HG03045 (cell line): Measurements from ENCODE around the gene KLHL35.

Experiments used
- ATAC-seq: cut with Tn5 transposase; IDR thresholded peaks from one replicate; pipeline ENCODE4 v1.9.1; 2021; ENCODE audit warnings: mild to moderate bottlenecking, moderate library complexity; ENCODE audit not compliant: unreplicated experiment

Gene KLHL35, protein sequence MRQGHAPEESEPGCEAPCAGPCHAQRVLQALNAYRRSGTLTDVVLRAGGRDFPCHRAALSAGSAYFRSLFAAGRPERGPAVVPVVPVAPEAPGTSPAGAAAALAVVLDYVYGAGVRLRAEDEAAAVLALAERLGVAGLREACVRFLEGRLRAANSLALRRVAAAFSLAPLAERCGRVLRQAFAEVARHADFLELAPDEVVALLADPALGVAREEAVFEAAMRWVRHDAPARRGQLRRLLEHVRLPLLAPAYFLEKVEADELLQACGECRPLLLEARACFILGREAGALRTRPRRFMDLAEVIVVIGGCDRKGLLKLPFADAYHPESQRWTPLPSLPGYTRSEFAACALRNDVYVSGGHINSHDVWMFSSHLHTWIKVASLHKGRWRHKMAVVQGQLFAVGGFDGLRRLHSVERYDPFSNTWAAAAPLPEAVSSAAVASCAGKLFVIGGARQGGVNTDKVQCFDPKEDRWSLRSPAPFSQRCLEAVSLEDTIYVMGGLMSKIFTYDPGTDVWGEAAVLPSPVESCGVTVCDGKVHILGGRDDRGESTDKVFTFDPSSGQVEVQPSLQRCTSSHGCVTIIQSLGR

DNA sequence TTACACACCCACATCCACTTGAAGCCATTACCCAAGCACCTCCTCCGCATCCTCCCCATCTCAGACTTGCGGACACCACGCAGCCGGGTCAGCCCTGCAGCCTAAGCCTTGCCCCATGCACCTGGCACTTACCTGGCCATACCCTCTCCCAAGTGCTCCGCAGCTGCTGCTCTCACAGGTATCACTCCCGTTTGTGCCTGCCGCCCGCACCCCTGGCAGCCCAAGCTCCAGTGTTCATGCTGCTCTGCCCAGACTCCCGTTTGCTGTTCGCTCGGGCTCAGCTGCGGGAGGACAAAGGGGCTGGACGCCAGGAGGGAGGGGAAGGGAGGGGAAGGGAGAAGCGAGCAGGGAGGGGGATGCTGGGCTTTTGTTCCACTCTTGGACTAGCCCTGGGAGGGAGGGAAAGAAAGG, at the start of gene KLHL35:
Gene KLHL35 (minus strand): TSS at position 293 of the 411 bp plus-strand sequence. CDS start 2,574 bp downstream, outside the sequence.
- no peak for ATAC-seq

DNA sequence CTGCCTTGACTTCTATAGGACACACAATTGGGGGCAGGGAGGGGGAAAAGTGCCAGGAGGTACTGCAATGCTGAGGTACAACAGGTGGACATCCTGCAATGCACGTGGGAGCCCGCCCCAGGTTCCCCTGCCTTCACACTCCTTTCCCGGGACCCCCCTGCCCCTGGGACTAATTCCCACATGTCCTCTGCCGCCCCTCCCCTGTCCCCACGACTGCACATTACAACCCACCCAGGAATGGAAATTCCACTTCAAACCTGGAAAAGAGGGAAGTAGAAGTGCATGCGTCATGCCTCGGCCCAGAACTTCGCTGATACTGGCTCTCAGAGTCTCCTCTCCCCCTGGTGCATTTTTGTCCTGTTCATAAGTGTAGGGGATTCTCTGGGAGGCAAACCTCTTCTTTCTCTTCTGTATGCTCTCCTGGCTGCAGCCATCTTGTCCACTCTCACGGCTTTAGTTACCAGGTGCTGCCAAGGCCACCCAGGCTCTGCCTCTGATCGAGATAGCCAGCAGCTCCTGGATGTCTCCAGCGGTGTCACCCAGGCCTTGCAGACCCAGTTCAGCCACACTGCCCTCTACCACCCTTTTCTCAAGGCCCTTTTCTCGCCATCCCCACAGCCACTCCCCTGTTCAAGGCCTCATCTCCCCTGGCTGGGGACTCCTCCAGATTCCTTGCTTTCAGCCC, 49.1 kb upstream of the KLHL35 start:
- ATAC-seq, result no peak

DNA sequence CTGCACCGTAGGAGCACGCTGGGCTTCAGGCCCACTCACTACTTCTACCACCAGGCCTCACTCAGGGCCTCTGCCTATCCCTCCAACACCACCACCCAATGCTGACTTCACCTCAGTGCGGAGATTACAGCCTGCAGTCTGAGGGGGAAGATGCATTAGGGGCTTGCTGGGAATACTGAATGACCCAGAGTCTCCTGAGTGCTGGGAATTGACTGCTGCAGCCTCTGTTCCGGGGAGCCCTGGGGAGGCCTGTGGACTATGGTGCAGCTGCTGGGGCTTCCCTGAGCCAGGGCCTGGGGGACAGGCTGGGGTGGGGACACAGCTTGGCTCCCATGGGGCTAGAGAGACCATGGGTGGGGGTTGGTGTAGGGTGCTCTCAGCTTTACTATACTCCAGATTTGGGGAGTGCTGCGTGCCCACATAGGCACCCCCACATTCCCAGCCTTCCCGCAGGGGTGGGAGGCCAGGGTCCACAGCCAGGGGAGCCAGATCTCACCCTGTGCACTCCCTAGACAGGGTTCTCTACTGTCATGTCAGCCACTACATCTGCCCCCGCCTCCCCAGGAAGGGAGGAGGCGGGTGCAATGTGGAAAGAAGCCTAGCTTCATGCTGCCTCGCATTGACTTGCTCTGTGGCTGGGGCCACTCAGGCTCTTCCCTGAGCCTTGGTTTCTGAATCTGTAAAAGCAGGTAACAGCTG, 48.4 kb upstream of the KLHL35 start:
- no peak for ATAC-seq

DNA sequence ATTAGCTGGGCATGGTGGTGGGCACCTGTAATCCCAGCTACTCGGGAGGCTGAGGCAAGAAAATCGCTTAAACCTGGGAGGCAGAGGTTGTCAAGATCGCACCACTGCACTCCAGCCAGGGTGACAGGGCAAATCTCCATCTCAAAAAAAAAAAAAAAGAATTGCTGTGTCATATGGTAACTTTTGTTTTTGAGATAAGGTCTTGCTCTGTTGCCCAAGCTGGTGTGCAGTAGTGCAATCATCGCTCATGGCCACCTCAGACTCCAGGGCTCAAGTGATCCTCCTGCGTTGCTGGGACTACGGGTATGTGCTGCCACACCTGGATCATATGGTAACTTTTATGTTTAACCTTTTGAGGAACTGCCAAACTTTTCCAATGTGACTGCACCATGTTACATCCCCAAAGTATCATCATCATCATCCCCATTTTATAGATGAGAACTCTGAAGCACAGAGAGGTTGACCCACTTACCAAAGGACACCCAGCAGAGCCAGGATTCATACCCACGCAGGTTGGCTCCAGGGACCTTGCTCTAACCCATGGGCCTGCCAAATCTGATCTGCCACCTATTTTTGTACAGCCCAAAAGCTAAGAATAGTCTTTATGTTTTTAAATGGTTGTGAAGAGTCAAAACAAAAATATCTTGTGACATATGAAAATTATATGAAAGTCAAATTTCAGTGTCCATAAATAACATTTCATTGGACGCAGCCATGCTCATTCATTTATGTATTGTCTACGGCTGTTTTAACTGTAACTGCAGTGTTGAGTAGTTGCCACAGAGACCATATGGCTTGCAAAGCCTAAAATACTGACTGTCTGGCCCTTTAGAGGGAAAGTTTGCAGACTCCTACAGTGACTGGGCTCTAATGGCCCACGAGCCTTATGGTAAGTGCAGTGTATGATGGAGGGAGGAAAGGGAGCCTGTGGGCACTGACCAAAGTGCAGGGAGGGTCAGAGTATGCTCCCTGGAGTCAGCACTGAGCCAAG, 47.5 kb upstream of the KLHL35 start:
- ATAC-seq, result no peak

DNA sequence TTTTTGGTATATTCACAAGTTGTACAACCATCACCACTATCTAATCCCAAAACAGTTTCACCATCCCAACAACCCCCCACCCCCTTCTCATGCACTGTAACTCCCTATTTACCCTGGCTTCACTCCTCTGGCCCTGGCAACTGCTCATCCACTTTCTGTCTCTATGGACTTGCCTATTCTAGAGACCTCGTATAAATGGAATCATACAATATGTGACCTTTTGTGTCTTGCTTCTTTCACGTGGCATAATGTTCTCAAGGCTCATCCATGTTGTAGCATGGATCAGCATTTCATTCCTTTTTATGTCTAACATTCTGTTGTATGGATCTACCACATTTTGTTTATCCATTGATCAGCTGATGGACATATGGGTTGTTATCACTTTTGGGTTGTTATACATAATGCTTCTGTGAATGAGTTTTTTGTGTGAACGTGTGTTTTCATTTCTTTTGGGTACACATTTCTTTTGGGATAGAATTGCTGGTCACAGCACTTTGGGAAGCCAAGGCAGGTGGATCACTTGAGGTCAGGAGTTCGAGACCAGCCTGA, 46.7 kb upstream of the KLHL35 start:
- no peak for ATAC-seq

DNA sequence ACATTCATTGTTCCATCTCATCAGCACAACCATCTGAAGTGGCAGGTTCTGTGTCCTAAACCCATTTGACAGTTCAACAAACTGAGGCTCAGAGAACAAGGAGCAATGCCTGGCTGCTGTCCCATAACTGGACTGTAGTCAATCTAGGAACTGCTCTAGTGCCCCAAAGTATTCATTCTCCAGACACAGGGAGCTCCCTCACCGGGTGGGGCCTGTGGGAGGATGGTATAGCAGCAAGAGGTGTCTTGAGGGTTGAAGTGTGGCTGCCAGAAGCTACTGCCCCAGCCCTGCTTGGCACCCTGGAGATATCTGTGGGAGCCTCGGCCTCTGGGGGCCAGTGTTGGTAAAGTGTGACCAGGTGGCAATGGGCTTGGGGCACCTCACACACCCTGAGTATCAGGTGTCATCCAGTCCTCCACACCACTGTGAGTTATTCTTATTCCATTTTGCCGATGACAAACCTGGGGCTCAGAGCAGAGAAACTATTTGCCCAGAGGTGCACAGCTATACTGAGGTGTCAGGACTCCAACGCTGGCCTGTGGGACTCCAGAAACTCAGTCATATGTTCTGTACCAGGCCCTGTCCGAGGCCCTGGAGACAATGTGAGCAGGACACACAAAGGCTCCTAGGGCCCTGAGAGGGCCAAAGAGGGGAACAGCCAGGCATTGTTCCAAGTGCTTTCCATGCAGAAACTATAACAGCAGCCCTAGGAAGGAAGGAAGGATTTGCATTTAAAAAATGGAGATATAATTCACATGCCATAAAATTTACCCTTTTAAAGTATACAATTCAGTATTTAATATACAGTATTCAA, 46.0 kb upstream of the KLHL35 start:
- no peak for ATAC-seq

DNA sequence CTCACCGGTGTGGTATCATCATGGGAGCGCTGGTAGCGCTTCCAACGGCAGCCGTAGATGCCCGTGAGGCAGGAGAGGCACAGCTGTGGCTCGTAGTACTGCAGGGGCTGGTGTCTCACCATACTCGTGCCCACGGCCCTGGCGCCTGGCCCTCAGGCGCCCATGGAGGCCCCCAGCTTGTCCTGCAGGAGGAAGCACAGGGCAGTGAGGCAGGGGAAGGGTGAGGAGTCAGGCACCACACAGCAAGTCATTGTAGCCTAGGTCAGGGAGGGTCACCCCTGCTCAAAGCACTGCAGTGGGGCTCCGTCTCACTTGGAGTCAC, 44.6 kb upstream of the KLHL35 start:
- ATAC-seq, result no peak

DNA sequence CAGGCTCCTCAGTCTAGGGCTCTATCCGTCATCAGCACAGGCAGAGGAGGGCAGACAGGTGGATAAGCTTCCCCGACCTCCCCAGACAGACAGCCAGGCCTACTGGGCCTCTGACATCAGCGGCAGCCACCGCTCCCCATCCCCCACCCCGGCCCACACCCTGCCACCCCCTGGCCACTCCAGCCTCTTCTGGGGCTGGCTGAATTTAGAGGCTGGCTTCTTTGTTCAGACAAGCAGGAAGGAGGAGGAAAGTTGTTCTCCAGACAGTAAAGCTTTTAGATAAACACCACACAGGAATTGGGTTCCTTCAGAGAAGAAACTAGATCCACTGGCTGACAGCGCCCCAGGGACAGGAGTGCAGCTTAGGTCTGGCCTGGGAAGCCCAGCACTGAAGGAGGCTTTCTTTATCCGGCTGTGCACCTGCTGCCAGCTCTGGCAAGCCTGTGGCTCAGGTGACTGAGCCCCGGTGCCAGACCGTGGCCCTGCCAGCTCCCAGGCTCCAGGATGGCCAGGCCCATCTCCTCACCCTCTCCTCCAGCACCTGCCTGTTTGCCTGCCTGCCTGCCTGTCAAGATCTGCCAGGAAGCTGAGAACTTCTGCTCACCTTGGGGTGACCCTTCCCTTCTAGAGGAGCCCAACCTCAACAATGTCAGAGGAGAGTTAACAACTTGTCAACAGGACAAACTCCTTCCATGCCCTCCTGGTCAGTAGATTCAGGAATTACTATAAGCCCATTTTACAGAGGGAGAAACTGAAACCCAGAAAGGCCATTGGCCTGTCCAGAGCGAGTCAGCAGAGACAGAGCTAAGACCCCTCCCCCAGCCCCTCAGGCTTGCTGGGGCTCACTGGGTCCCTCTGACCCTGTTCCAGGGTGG, 44.0 kb upstream of the KLHL35 start:
- ATAC-seq, result no peak

DNA sequence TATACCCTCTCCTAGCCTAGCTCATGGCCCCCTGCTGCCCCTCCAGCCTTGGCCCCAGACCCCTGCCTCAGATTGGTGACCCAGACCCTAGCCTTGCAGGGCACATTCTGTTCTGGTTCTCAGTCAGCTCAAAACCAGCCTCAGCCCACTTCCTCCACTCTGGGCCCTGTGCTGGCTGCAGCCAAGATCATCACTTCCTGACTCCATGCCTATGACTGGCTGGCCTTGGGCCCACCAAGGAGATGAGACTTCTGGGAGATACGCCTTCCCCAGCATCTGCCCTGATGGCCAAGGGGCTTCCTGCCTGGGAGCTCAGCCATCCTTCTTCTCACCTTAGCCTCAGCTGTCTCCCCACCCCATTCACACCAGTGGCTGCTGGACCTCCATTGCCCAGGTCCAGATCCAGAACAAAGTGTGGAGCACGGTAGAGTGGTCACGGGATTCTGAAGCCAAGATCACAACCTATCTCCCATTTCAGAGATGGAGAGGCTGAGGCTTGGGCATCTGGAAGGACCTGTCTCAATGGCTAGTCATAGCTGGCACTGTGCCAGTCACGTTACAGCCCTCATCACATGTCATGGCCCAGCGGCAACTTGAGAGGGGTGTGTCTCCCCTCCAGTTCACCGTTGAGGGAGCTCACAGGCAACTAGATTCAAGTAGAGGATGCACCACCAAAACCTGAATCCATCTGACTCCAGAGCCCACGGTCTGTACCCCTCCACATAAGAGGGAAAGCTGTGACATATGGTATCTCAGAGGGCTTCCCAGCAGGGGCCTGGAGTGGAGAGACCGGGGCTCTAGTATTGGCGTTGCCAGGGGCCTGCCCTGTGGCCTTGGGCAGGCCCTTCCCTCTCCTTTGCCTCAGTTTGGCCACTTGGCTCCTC, 43.0 kb upstream of the KLHL35 start:
- no peak for ATAC-seq

DNA sequence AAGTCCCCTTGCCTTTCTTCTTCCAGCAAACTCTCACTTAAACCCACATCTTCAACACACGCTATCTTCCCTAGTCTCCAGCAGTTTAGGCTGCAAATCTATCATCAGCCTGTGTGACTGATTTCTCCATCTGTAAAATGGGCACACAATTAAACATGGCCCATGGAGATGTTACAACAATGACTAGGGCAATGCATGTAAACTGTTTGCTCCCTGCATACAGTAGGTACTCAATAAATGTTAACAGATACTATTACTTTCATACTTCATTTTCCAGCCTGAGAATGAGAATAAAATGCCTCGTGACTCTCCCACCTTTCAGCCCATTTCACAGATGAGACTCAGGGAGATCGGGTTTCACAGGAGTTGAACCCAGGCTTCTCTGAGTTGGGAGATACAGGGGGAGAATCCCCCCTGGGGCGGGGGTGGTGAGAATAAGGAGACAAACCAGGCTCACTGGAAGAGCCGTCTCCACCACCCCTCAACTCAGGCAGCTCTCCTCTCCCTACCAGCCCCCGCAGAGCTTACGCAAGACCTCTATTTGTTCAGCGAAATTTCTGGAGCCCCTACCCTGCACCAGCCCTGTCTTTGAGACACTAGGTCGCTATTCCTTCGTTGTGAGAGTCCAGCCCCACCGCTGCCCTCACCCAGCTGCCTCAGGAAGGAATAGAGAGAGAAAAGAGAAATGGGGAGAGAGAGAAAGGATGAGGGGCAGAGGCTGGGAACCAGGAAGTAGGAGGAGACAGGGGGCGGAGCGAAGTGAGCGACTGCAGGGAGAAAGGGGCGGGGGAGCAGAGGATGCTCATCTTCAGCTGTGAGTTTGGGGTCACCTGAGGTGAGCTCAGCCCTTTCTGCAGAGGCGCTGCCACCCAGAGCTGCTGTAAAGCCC, 42.1 kb upstream of the KLHL35 start:
- no peak for ATAC-seq

DNA sequence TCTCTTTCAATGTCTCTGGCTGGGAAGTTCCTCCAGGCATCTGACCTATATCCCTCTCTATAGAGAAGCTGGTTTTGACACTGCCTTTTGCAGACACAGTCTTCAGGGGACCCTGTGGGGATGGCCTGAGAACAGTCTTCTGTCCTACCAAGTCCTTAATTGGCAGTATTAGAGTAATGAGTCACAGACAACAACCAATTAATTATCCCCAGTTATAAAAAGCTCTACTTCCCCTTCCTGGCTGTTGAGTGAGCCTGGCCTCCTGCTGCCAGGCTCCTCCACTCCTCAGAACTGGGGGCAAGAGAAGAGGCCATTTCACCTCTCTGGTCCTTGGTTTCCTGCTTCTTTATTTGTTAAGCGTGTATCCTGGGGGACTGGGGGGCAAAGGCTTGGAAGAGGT, 41.2 kb upstream of the KLHL35 start:
- ATAC-seq, result no peak

DNA sequence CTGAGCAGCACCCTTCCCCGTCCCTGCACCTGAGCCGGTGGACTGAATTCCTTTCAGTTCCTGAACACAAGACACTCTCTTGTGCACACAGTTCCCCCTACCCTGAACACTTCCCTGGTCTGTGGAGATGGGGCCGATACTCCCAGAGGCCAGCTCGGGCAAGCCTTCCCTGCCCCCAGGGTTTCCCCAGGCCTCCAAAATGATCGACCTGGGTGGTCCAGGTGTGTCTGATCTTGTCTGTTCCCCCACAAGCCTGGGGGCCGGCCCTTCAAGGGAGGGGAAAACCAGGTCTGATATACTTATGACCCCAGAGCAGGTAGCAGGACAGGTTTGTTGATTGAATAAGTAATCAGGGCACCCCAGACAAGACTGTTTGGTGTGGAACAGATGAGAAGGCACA, 40.7 kb upstream of the KLHL35 start:
- ATAC-seq, result no peak

DNA sequence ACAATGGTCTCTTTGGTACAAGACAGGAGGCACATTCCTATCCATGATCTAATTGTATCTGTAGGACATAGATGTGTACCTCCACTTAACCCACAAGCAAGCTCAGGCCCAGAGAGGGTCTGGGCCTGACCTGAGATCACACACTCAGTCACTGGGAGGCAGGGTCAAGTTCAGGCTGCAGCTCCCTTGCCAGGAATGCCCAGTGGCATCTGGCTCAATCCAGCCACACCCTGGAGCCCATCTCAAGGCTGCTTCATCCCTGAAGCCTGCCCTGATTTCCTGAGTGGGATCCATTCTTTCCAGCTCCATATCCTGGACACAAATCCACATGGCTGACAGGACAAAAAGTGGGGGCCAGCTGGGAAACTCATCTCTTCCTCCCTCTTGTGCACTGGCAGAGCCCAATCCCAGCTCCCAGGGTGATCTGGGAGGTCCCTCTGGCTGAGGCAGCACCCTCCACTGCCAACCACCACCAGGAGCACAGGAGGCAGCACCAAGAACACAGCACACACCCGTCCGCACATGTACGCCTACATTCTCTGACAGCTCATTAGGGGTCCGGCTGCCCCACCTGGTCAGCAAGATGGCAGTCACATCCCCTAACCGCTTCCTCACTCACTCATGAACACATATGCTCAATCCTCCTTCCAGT, 39.2 kb upstream of the KLHL35 start:
- no peak for ATAC-seq

DNA sequence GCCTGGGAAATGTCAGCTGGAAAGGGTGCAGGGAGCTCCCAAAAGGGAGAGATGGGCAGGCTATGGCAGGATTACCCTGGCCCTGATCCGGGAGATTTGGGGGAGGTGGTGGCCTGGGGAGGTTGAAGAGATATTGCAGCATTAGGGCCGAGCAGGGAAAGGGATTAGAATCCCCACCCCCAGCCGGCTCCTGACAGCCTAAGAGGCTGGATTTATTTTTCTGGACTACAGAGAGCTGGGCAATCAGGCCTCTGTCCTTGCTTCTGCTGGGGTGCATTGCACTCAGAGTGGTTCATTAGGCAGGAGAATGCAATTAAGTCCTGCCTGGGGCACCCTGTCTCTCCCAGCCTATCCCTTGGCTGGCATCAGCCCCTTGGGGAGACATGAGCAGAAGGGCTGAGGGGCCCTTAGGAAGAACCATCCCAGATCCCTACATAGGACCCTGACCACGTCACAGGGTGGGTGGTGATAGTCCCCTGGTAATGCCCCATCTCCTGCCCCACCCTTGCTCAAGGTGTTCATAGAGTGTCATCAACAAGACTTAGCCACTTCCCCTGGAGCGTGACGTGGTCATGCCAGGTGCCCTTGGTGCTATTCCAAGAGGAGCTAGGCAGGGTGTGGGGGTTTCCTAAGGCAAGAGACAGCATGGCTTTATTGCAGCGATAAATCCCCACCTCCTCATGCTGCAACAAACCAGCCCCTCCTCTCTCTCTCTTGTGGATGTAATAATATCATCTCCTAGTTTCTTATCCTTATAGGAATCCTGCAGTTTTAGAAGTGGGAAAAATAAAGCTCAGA, 38.4 kb upstream of the KLHL35 start:
- no peak for ATAC-seq

DNA sequence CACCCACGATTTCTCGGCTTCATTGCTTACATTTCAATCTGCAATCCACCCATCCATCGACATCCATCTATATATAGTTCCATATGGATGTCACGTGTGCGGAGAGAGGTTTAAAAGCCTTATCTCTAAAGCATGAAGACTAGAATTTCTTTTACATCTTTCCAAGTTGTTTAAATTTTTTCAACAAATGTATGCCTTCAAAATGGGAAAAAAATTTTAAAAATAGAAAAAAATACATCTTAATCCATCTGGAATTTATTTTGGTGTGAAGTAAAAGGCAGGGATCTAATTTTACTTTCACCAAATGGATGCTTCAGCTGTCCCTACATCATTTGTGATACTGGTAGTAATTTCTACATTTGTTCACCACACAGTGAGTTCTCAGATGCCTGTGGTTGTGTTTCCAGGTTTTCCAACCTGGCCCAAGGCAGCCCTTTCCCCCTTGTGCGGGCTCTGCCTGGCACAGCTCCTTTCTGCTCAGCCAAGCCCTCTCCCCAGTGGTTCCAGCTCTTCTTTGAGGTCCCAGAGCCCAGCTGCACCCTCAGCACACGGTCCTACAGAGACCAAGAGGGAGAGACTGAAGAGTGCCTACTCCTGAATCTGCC, 37.6 kb upstream of the KLHL35 start:
- no peak for ATAC-seq
